A549 (cell line): ENCODE data around the gene ELOVL5. TPM values are rescaled to one million over a fixed set of nuclear protein-coding genes. Genes with fewer than 3 reads are reported as not detected.

Source experiments
- ATAC-seq, 2 experiments: fragments of 200-7000 bp in 1 of 2; fragments of >200 bp in 1 of 2; cut with Nextera tagmentation in 1 of 2; cut with Tn5 transposase in 1 of 2; 3 replicates each; pipeline versions ENCODE4 v1.8.0 to v1.9.1; 2018 to 2020; ENCODE audit warnings: mild to moderate bottlenecking in 1 of 2, moderate library complexity in 1 of 2
- CTCF ChIA-PET: fragments of 300-600 bp; sonication (Branson Sonifier 250); formaldehyde crosslinking; extraction: SDS; loops from one replicate; lab custom pipeline; 2021; ENCODE audit warnings: antibody characterized with exemption, inconsistent platforms; lab: Yijun Ruan, JAX
- POLR2A ChIA-PET: fragments of 350-600 bp; formaldehyde crosslinking; extraction: SDS; loops from one replicate; lab custom pipeline; 2021; ENCODE audit warnings: antibody characterized with exemption, inconsistent platforms; lab: Yijun Ruan, JAX
- DNase-seq, 2 experiments: peaks; one replicate each; pipeline versions ENCODE4 v3.0.0 to v3.0.0-alpha.2; 2011 to 2016; ENCODE audit warnings: low read depth in 1 of 2, low spot score in 1 of 2
- FAIRE-seq: peaks from 2 replicates; lab custom pipeline; 2011; peaks lifted over from hg19 to GRCh38; lab: Jason Lieb, UNC
- H3K27ac ChIP-seq, 2 experiments: fragments of >200 bp; sonication (Bioruptor Twin); formaldehyde crosslinking; 3 replicates each; pipeline ENCODE4 v1.5.1; 2016 to 2017
- H3K4me1 ChIP-seq: fragments of >200 bp; sonication (Bioruptor Twin); formaldehyde crosslinking; 3 replicates; pipeline ENCODE4 v1.6.1; 2016
- H3K4me2 ChIP-seq: fragments of >200 bp; sonication (Bioruptor Twin); formaldehyde crosslinking; 3 replicates; pipeline ENCODE4 v1.6.1; 2016
- H3K4me3 ChIP-seq: fragments of >200 bp; sonication (Bioruptor Twin); formaldehyde crosslinking; 3 replicates; pipeline ENCODE4 v1.5.1; 2016
- H3K9me3 ChIP-seq: fragments of >200 bp; sonication (Bioruptor Twin); formaldehyde crosslinking; 3 replicates; pipeline ENCODE4 v1.6.1; 2016
- BHLHE40 ChIP-seq: IDR thresholded peaks from 2 replicates; pipeline ENCODE4 v1.6.1; 2012; ENCODE audit warnings: low read depth, low read length, inconsistent platforms
- CBX2 ChIP-seq: fragments of 200-600 bp; sonication (generic); IDR thresholded peaks from 2 replicates; pipeline ENCODE4 v1.6.1; 2016; ENCODE audit warnings: low read depth, mild to moderate bottlenecking, borderline replicate concordance
- CBX8 ChIP-seq: fragments of 200-600 bp; sonication (generic); IDR thresholded peaks from 2 replicates; pipeline ENCODE4 v1.6.1; 2016
- CEBPB ChIP-seq, 2 experiments: fragments of >200 bp in 1 of 2; sonication (Bioruptor Twin) in 1 of 2; formaldehyde crosslinking in 1 of 2; IDR thresholded peaks; 2 replicates each; pipeline ENCODE4 v1.6.1; 2012 to 2016
- EHF ChIP-seq: fragments of 250-450 bp; sonication (Bioruptor Pico); IDR thresholded peaks from 2 replicates; pipeline ENCODE4 v1.5.0; 2020; ENCODE audit warnings: mild to moderate bottlenecking
- EP300 ChIP-seq, 2 experiments: fragments of >200 bp; sonication (Bioruptor Twin); formaldehyde crosslinking; IDR thresholded peaks; 2 replicates in 1 of 2; 3 replicates in 1 of 2; pipeline ENCODE4 v1.6.1; 2016 to 2017
- ESRRA ChIP-seq: fragments of 150-350 bp; IDR thresholded peaks from 2 replicates; pipeline ENCODE4 v1.6.1; 2014; ENCODE audit warnings: mild to moderate bottlenecking, low read length, borderline replicate concordance
- FOSB ChIP-seq: fragments of 250-450 bp; sonication (Bioruptor Pico); IDR thresholded peaks from 2 replicates; pipeline ENCODE4 v1.5.0; 2020; ENCODE audit warnings: mild to moderate bottlenecking, moderate library complexity
- HOXA7 ChIP-seq: fragments of 250-450 bp; sonication (Bioruptor Pico); IDR thresholded peaks from 2 replicates; pipeline ENCODE4 v1.5.0; 2020; ENCODE audit warnings: mild to moderate bottlenecking, moderate library complexity
- KDM5A ChIP-seq: fragments of 200-600 bp; sonication (generic); IDR thresholded peaks from 2 replicates; pipeline ENCODE4 v1.6.1; 2016; ENCODE audit warnings: antibody characterized with exemption, mild to moderate bottlenecking
- NFE2L2 ChIP-seq: fragments of 150-350 bp; conservative IDR thresholded peaks from 2 replicates; pipeline ENCODE4 v1.6.1; 2014; ENCODE audit warnings: low read length
- NR3C1 ChIP-seq: fragments of >200 bp; sonication (Bioruptor Twin); formaldehyde crosslinking; IDR thresholded peaks from 3 replicates; pipeline ENCODE4 v1.6.1; 2017
- POLR2A ChIP-seq: IDR thresholded peaks from 2 replicates; pipeline ENCODE4 v1.6.1; 2012; ENCODE audit warnings: mild to moderate bottlenecking, low read length
- RAD21 ChIP-seq, 2 experiments: fragments of >200 bp in 1 of 2; sonication (Bioruptor Twin) in 1 of 2; formaldehyde crosslinking in 1 of 2; IDR thresholded peaks in 1 of 2; conservative IDR thresholded peaks in 1 of 2; 2 replicates in 1 of 2; 3 replicates in 1 of 2; pipeline ENCODE4 v1.6.1; 2012 to 2018; ENCODE audit warnings: inconsistent platforms in 1 of 2
- RARB ChIP-seq: fragments of 250-450 bp; sonication (Bioruptor Pico); IDR thresholded peaks from 2 replicates; pipeline ENCODE4 v1.8.0; 2021; ENCODE audit warnings: mild to moderate bottlenecking, moderate library complexity
- SREBF2 ChIP-seq: fragments of 450-650 bp; IDR thresholded peaks from 2 replicates; pipeline ENCODE4 v1.6.1; 2014; ENCODE audit warnings: mild to moderate bottlenecking, moderate library complexity
- TFCP2L1 ChIP-seq: fragments of 250-450 bp; sonication (Bioruptor Pico); IDR thresholded peaks from 2 replicates; pipeline ENCODE4 v1.5.0; 2021; ENCODE audit warnings: mild to moderate bottlenecking
- TP53 ChIP-seq: fragments of 250-450 bp; sonication (Bioruptor Pico); IDR thresholded peaks from 2 replicates; pipeline ENCODE4 v1.5.0; 2021; ENCODE audit warnings: mild to moderate bottlenecking, moderate library complexity
- ZFP36 ChIP-seq: fragments of 450-650 bp; IDR thresholded peaks from 2 replicates; pipeline ENCODE4 v1.6.1; 2014; ENCODE audit warnings: borderline replicate concordance; ENCODE audit not compliant: partially characterized antibody
- WGBS: methylation state at CpG from one replicate; pipeline ENCODE4 v1.1.6; 2017; ENCODE audit errors: missing lambda C conversion rate; 5-methylcytosine and 5-hydroxymethylcytosine counted together
- polyA plus RNA-seq, 4 experiments: library from polyadenylated mRNA; depleted of rRNA in 3 of 4; stranded (reverse); fragments of >200 nt; fragmentation: RNase III in 1 of 4; extraction: RNeasy Plus Mini Kit Qiagen cat#74134 plus additional on column Dnase treatment in 1 of 4; gene quantifications; 2 replicates in 3 of 4; 3 replicates in 1 of 4; pipeline ENCODE4 v1.2.3, GENCODE V29; 2011 to 2017
- TF ChIP-seq, protein P1 (sequence below): IDR thresholded peaks from 2 replicates; pipeline ENCODE4 v1.6.1; 2012; ENCODE audit warnings: low read depth, borderline replicate concordance
- TF ChIP-seq, protein P2 (sequence below): fragments of 250-450 bp; sonication (Bioruptor Pico); IDR thresholded peaks from 2 replicates; pipeline ENCODE4 v1.5.0; 2021; ENCODE audit warnings: mild to moderate bottlenecking, moderate library complexity, borderline replicate concordance
- TF ChIP-seq, protein P3 (sequence below): fragments of >200 bp; sonication (Bioruptor Twin); formaldehyde crosslinking; IDR thresholded peaks from 3 replicates; pipeline ENCODE4 v1.5.1; 2016

Gene ELOVL5
- polyA plus RNA-seq, 2 of the 4 experiments (the other 2 are of a cell fraction): 90.9 to 95.4 TPM

DNA sequence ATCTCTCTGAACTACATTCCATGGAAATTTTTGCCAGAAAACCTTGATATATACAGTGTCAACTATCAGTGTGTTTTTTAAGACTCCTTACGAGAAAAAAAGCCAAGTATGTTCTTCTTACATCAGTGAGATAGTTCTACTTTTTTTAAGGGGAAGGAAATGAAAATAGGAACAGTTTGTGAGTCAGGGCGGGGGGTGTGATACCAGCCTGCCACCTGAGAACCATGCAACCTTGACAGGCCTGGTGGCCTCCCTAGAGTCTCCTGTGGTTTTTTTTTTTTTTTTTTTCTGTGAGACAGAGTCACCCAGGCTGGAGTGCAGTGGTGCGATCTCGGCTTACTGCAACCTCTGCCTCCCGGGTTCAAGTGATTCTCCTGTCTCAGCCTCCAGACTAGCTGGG lies 103.8 kb downstream of the ELOVL5 start:
- Histone ChIP-seq H3K9me3 (no peaks in the 10 kb centered on the region), H3K4me2 (no peak overlapping the region), H3K4me3 (no peak overlapping the region), H3K27ac (no peak overlapping the region)
- DNase-seq (no peak), ATAC-seq (no peak)
- CTCF ChIA-PET: no interaction called here
- TF ChIP-seq TP53 (CRISPR knock-in tag) (no peak), RARB (CRISPR knock-in tag) (no peak), NR3C1 (no peak), EHF (CRISPR knock-in tag) (no peak), BHLHE40 (no peak), ESRRA (no peak), POLR2A (no peak), HOXA7 (CRISPR knock-in tag) (no peak), CEBPB (IDR thresholded peaks at IDR 0.05) (no peak), TFCP2L1 (CRISPR knock-in tag) (no peak), NFE2L2 (no peak)
- TF ChIP-seq, all 56 proteins: peak for 0
- POLR2A ChIA-PET: interaction anchor here (0.7 kb wide), 1 partner anchor 1169 kb away, joined by 7 read pairs; no protein-coding TSS in a partner anchor
- WGBS: 94% methylated on average over 5 of the region's 5 CpGs
- FAIRE-seq: no peak
- H3K4me1 ChIP-seq: no peaks in the 10 kb centered on the region

DNA sequence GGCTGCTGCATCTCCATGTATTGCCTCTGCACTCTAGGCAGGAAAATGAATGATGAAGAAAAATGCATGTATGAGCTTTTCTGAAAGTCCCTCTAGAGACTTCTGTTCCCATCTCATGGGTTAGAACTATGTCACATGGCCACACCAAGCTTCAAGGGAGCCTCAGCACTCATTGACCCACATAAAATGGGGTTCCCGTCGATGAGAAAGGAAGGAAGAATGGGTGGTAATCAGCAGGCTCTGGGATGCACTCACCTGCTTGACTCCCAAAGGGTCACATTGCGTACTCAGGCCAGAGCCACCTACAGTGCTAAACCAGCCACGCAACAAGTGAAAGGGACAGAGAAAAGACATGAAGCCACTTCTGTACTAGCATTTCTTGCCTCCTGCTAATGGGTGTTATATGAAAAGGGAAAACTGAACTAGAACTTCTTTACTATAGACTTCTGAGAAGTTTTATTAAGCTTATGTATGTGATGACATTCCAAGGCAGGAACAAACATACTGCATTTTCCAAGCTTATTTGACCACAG lies 104.3 kb downstream of the ELOVL5 start:
- TF ChIP-seq, protein P1, sequence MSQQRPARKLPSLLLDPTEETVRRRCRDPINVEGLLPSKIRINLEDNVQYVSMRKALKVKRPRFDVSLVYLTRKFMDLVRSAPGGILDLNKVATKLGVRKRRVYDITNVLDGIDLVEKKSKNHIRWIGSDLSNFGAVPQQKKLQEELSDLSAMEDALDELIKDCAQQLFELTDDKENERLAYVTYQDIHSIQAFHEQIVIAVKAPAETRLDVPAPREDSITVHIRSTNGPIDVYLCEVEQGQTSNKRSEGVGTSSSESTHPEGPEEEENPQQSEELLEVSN: no peak
- TF ChIP-seq TP53 (CRISPR knock-in tag) (no peak), RAD21 (conservative IDR thresholded peaks at IDR 0.05 in 1 of 2, IDR thresholded peaks at IDR 0.05 in 1 of 2) (no peak)
- TF ChIP-seq, protein P2, sequence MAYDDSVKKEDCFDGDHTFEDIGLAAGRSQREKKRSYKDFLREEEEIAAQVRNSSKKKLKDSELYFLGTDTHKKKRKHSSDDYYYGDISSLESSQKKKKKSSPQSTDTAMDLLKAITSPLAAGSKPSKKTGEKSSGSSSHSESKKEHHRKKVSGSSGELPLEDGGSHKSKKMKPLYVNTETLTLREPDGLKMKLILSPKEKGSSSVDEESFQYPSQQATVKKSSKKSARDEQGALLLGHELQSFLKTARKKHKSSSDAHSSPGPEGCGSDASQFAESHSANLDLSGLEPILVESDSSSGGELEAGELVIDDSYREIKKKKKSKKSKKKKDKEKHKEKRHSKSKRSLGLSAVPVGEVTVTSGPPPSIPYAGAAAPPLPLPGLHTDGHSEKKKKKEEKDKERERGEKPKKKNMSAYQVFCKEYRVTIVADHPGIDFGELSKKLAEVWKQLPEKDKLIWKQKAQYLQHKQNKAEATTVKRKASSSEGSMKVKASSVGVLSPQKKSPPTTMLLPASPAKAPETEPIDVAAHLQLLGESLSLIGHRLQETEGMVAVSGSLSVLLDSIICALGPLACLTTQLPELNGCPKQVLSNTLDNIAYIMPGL (CRISPR knock-in tag): no peak
- TF ChIP-seq, protein P3, sequence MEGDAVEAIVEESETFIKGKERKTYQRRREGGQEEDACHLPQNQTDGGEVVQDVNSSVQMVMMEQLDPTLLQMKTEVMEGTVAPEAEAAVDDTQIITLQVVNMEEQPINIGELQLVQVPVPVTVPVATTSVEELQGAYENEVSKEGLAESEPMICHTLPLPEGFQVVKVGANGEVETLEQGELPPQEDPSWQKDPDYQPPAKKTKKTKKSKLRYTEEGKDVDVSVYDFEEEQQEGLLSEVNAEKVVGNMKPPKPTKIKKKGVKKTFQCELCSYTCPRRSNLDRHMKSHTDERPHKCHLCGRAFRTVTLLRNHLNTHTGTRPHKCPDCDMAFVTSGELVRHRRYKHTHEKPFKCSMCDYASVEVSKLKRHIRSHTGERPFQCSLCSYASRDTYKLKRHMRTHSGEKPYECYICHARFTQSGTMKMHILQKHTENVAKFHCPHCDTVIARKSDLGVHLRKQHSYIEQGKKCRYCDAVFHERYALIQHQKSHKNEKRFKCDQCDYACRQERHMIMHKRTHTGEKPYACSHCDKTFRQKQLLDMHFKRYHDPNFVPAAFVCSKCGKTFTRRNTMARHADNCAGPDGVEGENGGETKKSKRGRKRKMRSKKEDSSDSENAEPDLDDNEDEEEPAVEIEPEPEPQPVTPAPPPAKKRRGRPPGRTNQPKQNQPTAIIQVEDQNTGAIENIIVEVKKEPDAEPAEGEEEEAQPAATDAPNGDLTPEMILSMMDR: no peak
- POLR2A ChIA-PET: no interaction called here
- no peak overlapping the region for H3K27ac ChIP-seq
- no peaks in the 10 kb centered on the region for H3K9me3 ChIP-seq
- no peak for FAIRE-seq
- no peak for ATAC-seq
- CTCF ChIA-PET: no interaction called here
- H3K4me1 ChIP-seq: no peaks in the 10 kb centered on the region
- no peak overlapping the region for H3K4me3 ChIP-seq
- H3K4me2 ChIP-seq: no peak overlapping the region
- WGBS: 91% methylated on average over 4 of the region's 4 CpGs
- no peak for DNase-seq

DNA sequence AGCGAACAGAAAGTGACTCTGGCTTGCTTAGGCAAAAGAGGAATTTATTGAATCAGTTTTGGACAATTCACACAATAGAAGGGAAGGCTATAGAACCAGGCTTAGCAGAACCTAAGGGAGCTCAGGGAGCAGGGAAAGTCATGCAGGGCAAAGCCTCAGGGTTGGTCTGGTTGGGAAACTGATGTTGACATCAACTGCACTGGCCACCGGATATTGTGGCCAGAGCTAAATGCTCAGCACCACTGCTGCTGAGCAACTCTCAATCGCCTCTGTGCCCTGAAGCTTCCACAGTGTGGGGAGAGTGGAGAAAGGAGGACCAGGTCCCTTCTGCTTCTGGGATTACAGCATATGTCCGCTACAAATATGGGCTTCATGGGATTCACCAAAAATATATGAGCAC lies 106.8 kb downstream of the ELOVL5 start:
- Histone ChIP-seq H3K27ac (no peak overlapping the region), H3K9me3 (no peaks in the 10 kb centered on the region), H3K4me1 (no peaks in the 10 kb centered on the region), H3K4me3 (no peak overlapping the region), H3K4me2 (no peak overlapping the region)
- ChIA-PET CTCF (no interaction called here), POLR2A (no interaction called here)
- ATAC-seq (no peak), FAIRE-seq (no peak), DNase-seq (no peak)
- whole genome bisulfite sequencing: 72% methylated on average over 4 of the region's 4 CpGs
- TF ChIP-seq EP300 (IDR thresholded peaks at IDR 0.05) (no peak), SREBF2 (no peak), CBX2 (no peak), RAD21 (conservative IDR thresholded peaks at IDR 0.05 in 1 of 2, IDR thresholded peaks at IDR 0.05 in 1 of 2) (no peak), ZFP36 (no peak), FOSB (CRISPR knock-in tag) (no peak), KDM5A (no peak), CBX8 (no peak)
